ENCODE results near the gene KAT14.
"Not testable (repeated sequence)": the region's sequence is repeated elsewhere in the genome, so short reads cannot be mapped to it uniquely, and the experiment has no call there.

DNA sequence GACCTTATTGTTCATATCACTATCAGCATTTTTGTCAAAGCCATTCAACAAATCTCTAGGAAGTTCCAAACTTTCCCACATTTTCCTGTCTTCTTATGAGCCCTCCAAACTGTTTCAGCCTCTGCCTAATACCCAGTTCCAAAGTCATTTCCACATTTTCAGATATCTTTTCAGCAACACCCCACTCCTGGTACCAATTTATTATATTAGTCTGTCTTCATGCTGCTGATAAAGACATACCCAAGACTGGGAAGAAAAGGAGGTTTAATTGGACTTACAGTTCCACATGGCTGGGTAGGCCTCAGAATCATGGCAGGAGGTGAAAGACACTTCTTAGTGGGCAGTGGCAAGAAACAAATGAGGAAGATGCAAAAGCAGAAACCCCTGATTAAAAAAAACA, 42.7 kb downstream of the KAT14 start:
- TF ChIP-seq, protein P1, sequence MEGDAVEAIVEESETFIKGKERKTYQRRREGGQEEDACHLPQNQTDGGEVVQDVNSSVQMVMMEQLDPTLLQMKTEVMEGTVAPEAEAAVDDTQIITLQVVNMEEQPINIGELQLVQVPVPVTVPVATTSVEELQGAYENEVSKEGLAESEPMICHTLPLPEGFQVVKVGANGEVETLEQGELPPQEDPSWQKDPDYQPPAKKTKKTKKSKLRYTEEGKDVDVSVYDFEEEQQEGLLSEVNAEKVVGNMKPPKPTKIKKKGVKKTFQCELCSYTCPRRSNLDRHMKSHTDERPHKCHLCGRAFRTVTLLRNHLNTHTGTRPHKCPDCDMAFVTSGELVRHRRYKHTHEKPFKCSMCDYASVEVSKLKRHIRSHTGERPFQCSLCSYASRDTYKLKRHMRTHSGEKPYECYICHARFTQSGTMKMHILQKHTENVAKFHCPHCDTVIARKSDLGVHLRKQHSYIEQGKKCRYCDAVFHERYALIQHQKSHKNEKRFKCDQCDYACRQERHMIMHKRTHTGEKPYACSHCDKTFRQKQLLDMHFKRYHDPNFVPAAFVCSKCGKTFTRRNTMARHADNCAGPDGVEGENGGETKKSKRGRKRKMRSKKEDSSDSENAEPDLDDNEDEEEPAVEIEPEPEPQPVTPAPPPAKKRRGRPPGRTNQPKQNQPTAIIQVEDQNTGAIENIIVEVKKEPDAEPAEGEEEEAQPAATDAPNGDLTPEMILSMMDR (IDR thresholded peaks at IDR 0.05): not testable (repeated sequence)
- not testable (repeated sequence) for TF ChIP-seq POLR2A (IDR thresholded peaks at IDR 0.05)

Data from uterus (tissue), 2 donors.